22Rv1 (cell line): Measurements from ENCODE around the gene AGPAT4.

Source experiments
- CTCF ChIP-seq: fragments of 450-650 bp; IDR thresholded peaks from 2 replicates; pipeline ENCODE4 v1.5.1; 2017; ENCODE audit warnings: mild to moderate bottlenecking
- ZFX ChIP-seq: fragments of 450-650 bp; IDR thresholded peaks from 2 replicates; pipeline ENCODE4 v1.6.1; 2017; ENCODE audit warnings: antibody characterized with exemption, borderline replicate concordance

GRCh38 chr6:161216616-161217205 lies 57.1 kb downstream of the AGPAT4 start:
- no peak for TF ChIP-seq CTCF
- no peak for TF ChIP-seq ZFX
